NB4 (cell line): Measurements from ENCODE around the gene CHCHD6.

Experiments used
- CTCF ChIP-seq: IDR thresholded peaks from one replicate; pipeline ENCODE4 v1.5.1; 2012; ENCODE audit warnings: low read depth, low read length
- MAX ChIP-seq: IDR thresholded peaks from 2 replicates; pipeline ENCODE4 v1.6.1; 2011; ENCODE audit warnings: low read depth, low read length
- MYC ChIP-seq: IDR thresholded peaks from 2 replicates; pipeline ENCODE4 v1.6.1; 2011; ENCODE audit warnings: low read depth, low read length
- POLR2A ChIP-seq: IDR thresholded peaks from 2 replicates; pipeline ENCODE4 v1.6.1; 2011; ENCODE audit warnings: mild to moderate bottlenecking; ENCODE audit not compliant: insufficient read length; ENCODE audit errors: extremely low read depth

GRCh38 chr3:126893651-126894050, 189.6 kb downstream of the CHCHD6 start:
- TF ChIP-seq POLR2A (no peak), CTCF (no peak), MYC (no peak), MAX (no peak)
